ENCODE measurements around the gene GLT1D1.

GLT1D1 gene

GRCh38 chr12:129009833-129010622, 156.8 kb downstream of the GLT1D1 start:
- DNase-seq = no peak

- no peak for DNase-seq
Observed at GRCh38 chr12:129016159-129016558, 162.9 kb downstream of the GLT1D1 start.

GRCh38 chr12:129025055-129025454, 171.8 kb downstream of the GLT1D1 start:
- no peak for DNase-seq

GRCh38 chr12:129028844-129029243, 175.6 kb downstream of the GLT1D1 start:
- no peak for DNase-seq
